Measurements from ENCODE around the gene FAM124A. TPM values are rescaled to one million over a fixed set of nuclear protein-coding genes. Genes with fewer than 3 reads are reported as not detected.

The FAM124A gene
- total RNA-seq, 1 experiment from 2014 or later = not detected

DNA sequence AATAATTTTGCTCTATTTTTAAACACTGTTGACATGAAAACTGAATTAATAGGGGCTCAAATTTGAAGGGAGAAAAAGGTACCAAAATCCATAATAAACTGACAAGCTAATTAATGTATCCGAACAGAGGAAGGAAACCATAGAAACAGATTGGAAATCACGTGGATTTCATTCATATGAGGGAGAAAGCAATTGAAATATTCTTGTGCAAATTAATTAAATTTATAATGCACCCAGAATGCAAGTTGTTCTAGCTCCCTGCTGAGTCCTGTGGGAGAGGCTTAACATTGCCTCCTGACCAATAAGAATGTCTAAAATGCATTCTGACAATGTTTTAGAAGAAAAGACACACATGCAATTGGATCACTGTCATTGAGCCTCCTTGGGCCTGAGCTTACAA lies 99.6 kb downstream of the FAM124A start:
- TF ChIP-seq EZH2 (IDR thresholded peaks at IDR 0.05; ENCODE audit: low read depth) = no peak
- TF ChIP-seq, protein P1, sequence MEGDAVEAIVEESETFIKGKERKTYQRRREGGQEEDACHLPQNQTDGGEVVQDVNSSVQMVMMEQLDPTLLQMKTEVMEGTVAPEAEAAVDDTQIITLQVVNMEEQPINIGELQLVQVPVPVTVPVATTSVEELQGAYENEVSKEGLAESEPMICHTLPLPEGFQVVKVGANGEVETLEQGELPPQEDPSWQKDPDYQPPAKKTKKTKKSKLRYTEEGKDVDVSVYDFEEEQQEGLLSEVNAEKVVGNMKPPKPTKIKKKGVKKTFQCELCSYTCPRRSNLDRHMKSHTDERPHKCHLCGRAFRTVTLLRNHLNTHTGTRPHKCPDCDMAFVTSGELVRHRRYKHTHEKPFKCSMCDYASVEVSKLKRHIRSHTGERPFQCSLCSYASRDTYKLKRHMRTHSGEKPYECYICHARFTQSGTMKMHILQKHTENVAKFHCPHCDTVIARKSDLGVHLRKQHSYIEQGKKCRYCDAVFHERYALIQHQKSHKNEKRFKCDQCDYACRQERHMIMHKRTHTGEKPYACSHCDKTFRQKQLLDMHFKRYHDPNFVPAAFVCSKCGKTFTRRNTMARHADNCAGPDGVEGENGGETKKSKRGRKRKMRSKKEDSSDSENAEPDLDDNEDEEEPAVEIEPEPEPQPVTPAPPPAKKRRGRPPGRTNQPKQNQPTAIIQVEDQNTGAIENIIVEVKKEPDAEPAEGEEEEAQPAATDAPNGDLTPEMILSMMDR (conservative IDR thresholded peaks at IDR 0.05) = no peak
- Histone ChIP-seq H3K9me3 (ENCODE audit: insufficient read depth, low read depth) (no peaks in the 10 kb centered on the region), H3K4me1 (replicated peaks; ENCODE audit: insufficient read depth) (no peaks in the 10 kb centered on the region), H4K20me1 (ENCODE audit: insufficient read depth) (no peaks in the 10 kb centered on the region), H3K79me2 (ENCODE audit: low read depth) (no peaks in the 10 kb centered on the region), H3F3A (ENCODE audit: insufficient read depth, low read depth) (no peaks in the 10 kb centered on the region), H3K9me2 (ENCODE audit: insufficient read depth) (no peaks in the 10 kb centered on the region; the same call in 1 of the 2 replicates), H3K27ac (no peak overlapping the region), H3K4me3 (no peak overlapping the region), H2AFZ (no peak overlapping the region), H3K4me2 (no peak overlapping the region), H3K36me3 (ENCODE audit: low read depth) (no peaks in the 10 kb centered on the region), H3K27me3 (ENCODE audit: insufficient read depth, low read depth) (no peaks in the 10 kb centered on the region)
- CTCF ChIA-PET = no interaction called here
- no peak for DNase-seq
- intact Hi-C loops (cut with micrococcal nuclease; ENCODE audit: unreplicated experiment) = no loop called here
- no TSS peak for BruUV-seq (replicated peaks)
- POLR2A ChIA-PET (ENCODE audit: unreplicated experiment) = no interaction called here

DNA sequence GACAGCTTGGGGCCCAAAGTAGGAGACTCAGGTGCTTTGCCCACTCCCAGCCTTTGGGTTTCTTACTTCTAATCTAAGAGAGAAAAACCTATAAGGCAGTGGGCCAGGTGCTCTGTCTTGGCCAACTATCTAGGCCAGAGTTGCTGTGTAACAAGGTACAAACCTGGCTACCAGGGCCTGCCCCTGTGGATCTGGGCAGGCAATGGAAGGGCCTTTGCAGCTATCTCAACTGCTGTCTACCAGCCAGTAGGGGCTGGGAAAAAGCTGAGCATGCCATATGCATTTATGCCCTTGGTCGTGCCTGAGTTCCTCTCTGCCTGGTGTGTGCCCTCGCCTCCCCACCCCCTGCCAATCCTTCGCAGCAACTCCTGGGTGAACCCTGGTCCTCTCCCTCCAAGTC lies 100.6 kb downstream of the FAM124A start:
- DNase-seq = no peak
- H2AFZ ChIP-seq = no peak overlapping the region
- no peaks in the 10 kb centered on the region for H3K79me2 ChIP-seq (ENCODE audit: low read depth)
- no peaks in the 10 kb centered on the region for H3K9me3 ChIP-seq (ENCODE audit: insufficient read depth, low read depth)
- H3F3A ChIP-seq (ENCODE audit: insufficient read depth, low read depth) = no peaks in the 10 kb centered on the region
- H3K9me2 ChIP-seq (ENCODE audit: insufficient read depth) = no peaks in the 10 kb centered on the region; the same call in 1 of the 2 replicates
- H3K4me2 ChIP-seq = no peak overlapping the region
- ChIA-PET CTCF (no interaction called here), POLR2A (ENCODE audit: unreplicated experiment) (no interaction called here)
- intact Hi-C loops (cut with micrococcal nuclease; ENCODE audit: unreplicated experiment) = no loop called here
- no peak overlapping the region for H3K4me3 ChIP-seq
- no TSS peak for BruUV-seq (replicated peaks)
- H3K36me3 ChIP-seq (ENCODE audit: low read depth) = no peaks in the 10 kb centered on the region
- H3K4me1 ChIP-seq (replicated peaks; ENCODE audit: insufficient read depth) = no peaks in the 10 kb centered on the region
- TF ChIP-seq, protein P1 (conservative IDR thresholded peaks at IDR 0.05) = no peak
- TF ChIP-seq EZH2 (IDR thresholded peaks at IDR 0.05; ENCODE audit: low read depth) = no peak
- no peaks in the 10 kb centered on the region for H3K27me3 ChIP-seq (ENCODE audit: insufficient read depth, low read depth)
- no peaks in the 10 kb centered on the region for H4K20me1 ChIP-seq (ENCODE audit: insufficient read depth)
- no peak overlapping the region for H3K27ac ChIP-seq

DNA sequence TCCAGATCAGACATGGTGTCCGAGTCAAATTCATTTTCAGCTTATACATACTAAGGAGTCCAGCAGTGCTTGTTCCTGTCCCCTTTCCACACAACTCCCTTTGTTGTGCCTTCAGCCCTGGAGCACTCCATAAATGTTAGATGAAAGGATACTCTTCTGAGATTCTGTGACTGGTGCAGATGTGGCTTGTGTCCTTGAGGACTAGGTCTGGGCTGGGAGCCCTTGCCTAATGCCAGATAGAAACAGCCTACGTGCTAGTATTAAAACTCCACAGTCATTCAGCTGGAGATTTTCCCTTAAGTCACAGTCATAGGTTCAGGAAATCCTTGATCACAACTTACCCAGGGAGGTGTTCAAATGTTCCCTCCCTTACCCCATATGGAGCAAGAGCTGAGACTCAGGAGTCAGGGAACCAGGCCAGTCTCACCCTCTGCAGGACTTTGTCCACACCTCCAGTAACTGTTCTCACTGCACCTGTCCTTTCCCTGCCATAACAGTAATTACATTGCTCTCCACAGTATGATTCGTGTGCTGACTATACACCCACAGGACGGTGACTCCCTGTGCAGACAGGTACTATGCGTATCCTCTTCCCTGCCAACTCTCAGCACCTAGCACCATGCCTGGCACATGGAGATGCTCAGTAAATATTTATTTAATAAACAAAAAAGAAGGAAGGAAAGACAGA lies 101.8 kb downstream of the FAM124A start:
- DNase-seq = no peak
- ChIA-PET POLR2A (ENCODE audit: unreplicated experiment) (no interaction called here), CTCF (no interaction called here)
- intact Hi-C loops (cut with micrococcal nuclease; ENCODE audit: unreplicated experiment) = no loop called here
- H3K4me3 ChIP-seq = no peak overlapping the region
- no peaks in the 10 kb centered on the region; the same call in 1 of the 2 replicates for H3K9me2 ChIP-seq (ENCODE audit: insufficient read depth)
- H2AFZ ChIP-seq = no peak overlapping the region
- no peak overlapping the region for H3K27ac ChIP-seq
- no peaks in the 10 kb centered on the region for H4K20me1 ChIP-seq (ENCODE audit: insufficient read depth)
- H3F3A ChIP-seq (ENCODE audit: insufficient read depth, low read depth) = no peaks in the 10 kb centered on the region
- no peak overlapping the region for H3K4me2 ChIP-seq
- H3K9me3 ChIP-seq (ENCODE audit: insufficient read depth, low read depth) = no peaks in the 10 kb centered on the region
- no peaks in the 10 kb centered on the region for H3K79me2 ChIP-seq (ENCODE audit: low read depth)
- H3K36me3 ChIP-seq (ENCODE audit: low read depth) = no peaks in the 10 kb centered on the region
- no peaks in the 10 kb centered on the region for H3K4me1 ChIP-seq (replicated peaks; ENCODE audit: insufficient read depth)
- BruUV-seq (replicated peaks) = no TSS peak
- TF ChIP-seq, protein P1 (conservative IDR thresholded peaks at IDR 0.05) = no peak
- TF ChIP-seq EZH2 (IDR thresholded peaks at IDR 0.05; ENCODE audit: low read depth) = no peak
- no peaks in the 10 kb centered on the region for H3K27me3 ChIP-seq (ENCODE audit: insufficient read depth, low read depth)

Measured in PC-9 (cell line).